GM12878 (cell line): ENCODE measurements around the gene CAMTA1. TPM values are rescaled to one million over a fixed set of nuclear protein-coding genes. Genes with fewer than 3 reads are reported as not detected.

ENCODE experiments used
- ATAC-seq: fragments of 200-7000 bp; cut with Tn5 transposase; 3 replicates; pipeline ENCODE4 v1.9.1; 2020; ENCODE audit warnings: mild to moderate bottlenecking, moderate library complexity
- BruUV-seq: library from RNA; stranded (reverse); fragments of 400-500 nt; replicated peaks from 2 replicates; lab custom pipeline; 2021; lab: Mats Ljungman, UMichigan
- CTCF ChIA-PET: fragments of 300-600 bp; sonication (Branson Sonifier 250); formaldehyde crosslinking; extraction: SDS; loops from one replicate; lab custom pipeline; 2021; ENCODE audit warnings: inconsistent platforms; lab: Yijun Ruan, JAX
- POLR2A ChIA-PET: fragments of 350-600 bp; formaldehyde crosslinking; extraction: SDS; loops from one replicate; lab custom pipeline; 2021; ENCODE audit warnings: inconsistent platforms; lab: Charles Lee
- RAD21 ChIA-PET: fragments of 300-600 bp; sonication (Branson Sonifier 250); formaldehyde crosslinking; loops from one replicate; lab custom pipeline; 2023; ENCODE audit warnings: antibody characterized with exemption; ENCODE audit not compliant: unreplicated experiment; lab: Charles Lee
- SMC1A ChIA-PET: fragments of 300-600 bp; sonication (Branson Sonifier 250); formaldehyde crosslinking; loops from one replicate; lab custom pipeline; 2023; ENCODE audit not compliant: unreplicated experiment, uncharacterized antibody; lab: Charles Lee
- DNase-seq: peaks from one replicate; pipeline ENCODE4 v3.0.0-alpha.2; 2011; ENCODE audit warnings: low read depth, low spot score
- FAIRE-seq: peaks from 3 replicates; lab custom pipeline; 2011; peaks lifted over from hg19 to GRCh38; lab: Jason Lieb, UNC
- H2AFZ ChIP-seq: 2 replicates; pipeline ENCODE4 v1.6.0; 2011; ENCODE audit warnings: low read depth, low read length, control low read depth; ENCODE audit not compliant: control insufficient read depth
- H3K27ac ChIP-seq: 2 replicates; pipeline ENCODE4 v1.5.1; 2011; ENCODE audit warnings: control low read depth; ENCODE audit not compliant: control insufficient read depth, insufficient read depth
- H3K27me3 ChIP-seq, 2 experiments: replicated peaks in 1 of 2; 2 replicates each; pipeline versions ENCODE4 v1.6.0 to v1.6.1; 2011; ENCODE audit warnings: low read length in 1 of 2; ENCODE audit not compliant: control insufficient read depth in 2 of 2, insufficient read depth in 2 of 2
- H3K36me3 ChIP-seq, 2 experiments: 2 replicates each; pipeline ENCODE4 v1.5.1; 2011; ENCODE audit warnings: low read length in 1 of 2; ENCODE audit not compliant: control insufficient read depth in 2 of 2, insufficient read depth in 2 of 2
- H3K4me1 ChIP-seq: 2 replicates; pipeline ENCODE4 v1.6.1; 2011; ENCODE audit warnings: mild to moderate bottlenecking, low read length, moderate library complexity, mixed read lengths; ENCODE audit not compliant: control insufficient read depth, insufficient read depth
- H3K4me2 ChIP-seq: 2 replicates; pipeline ENCODE4 v1.6.0; 2011; ENCODE audit warnings: control low read depth; ENCODE audit not compliant: control insufficient read depth, insufficient read depth
- H3K4me3 ChIP-seq: fragments of 200-600 bp; sonication (generic); 2 replicates; pipeline ENCODE4 v1.5.1; 2016
- H3K79me2 ChIP-seq: 2 replicates; pipeline ENCODE4 v1.6.0; 2011; ENCODE audit warnings: low read length; ENCODE audit not compliant: control insufficient read depth, insufficient read depth
- H3K9ac ChIP-seq: 2 replicates; pipeline ENCODE4 v1.8.0; 2011; ENCODE audit warnings: low read length, control low read depth, mixed read lengths; ENCODE audit not compliant: control insufficient read depth, insufficient read depth
- H3K9me3 ChIP-seq: replicated peaks from 3 replicates; pipeline ENCODE4 v1.5.1; 2011; ENCODE audit warnings: mild to moderate bottlenecking, low read length; ENCODE audit not compliant: control insufficient read depth, insufficient read depth
- H4K20me1 ChIP-seq: 2 replicates; pipeline ENCODE4 v1.6.0; 2011; ENCODE audit not compliant: control insufficient read depth, insufficient read depth
- CEBPB ChIP-seq, 2 experiments: fragments of 150-350 bp in 1 of 2; IDR thresholded peaks; 2 replicates each; pipeline ENCODE4 v1.6.1; 2012 to 2014; ENCODE audit warnings: low read depth in 2 of 2, low read length in 2 of 2, borderline replicate concordance in 1 of 2, inconsistent platforms in 1 of 2
- CREB1 ChIP-seq: IDR thresholded peaks from 2 replicates; pipeline ENCODE4 v1.6.1; 2012; ENCODE audit warnings: low read depth, mild to moderate bottlenecking, inconsistent platforms
- MEF2A ChIP-seq: IDR thresholded peaks from 2 replicates; pipeline ENCODE4 v1.6.1; 2011; ENCODE audit warnings: low read depth, mild to moderate bottlenecking, low read length, moderate library complexity; ENCODE audit not compliant: insufficient read depth
- MTA3 ChIP-seq: IDR thresholded peaks from 2 replicates; pipeline ENCODE4 v1.6.1; 2012; ENCODE audit warnings: low read length, inconsistent platforms, borderline replicate concordance
- SUZ12 ChIP-seq: fragments of 200-600 bp; sonication (generic); IDR thresholded peaks from one replicate; pipeline ENCODE4 v1.6.1; 2018; ENCODE audit warnings: antibody characterized with exemption, mild to moderate bottlenecking; ENCODE audit not compliant: unreplicated experiment
- TBL1XR1 ChIP-seq: IDR thresholded peaks from 2 replicates; pipeline ENCODE4 v1.6.1; 2012; ENCODE audit warnings: low read depth, low read length, improper control_type of control experiment
- TCF12 ChIP-seq: IDR thresholded peaks from 2 replicates; pipeline ENCODE4 v1.6.1; 2011; ENCODE audit warnings: low read depth, mild to moderate bottlenecking, low read length
- TCF3 ChIP-seq: IDR thresholded peaks from 2 replicates; pipeline ENCODE4 v1.6.1; 2012; ENCODE audit warnings: low read depth, mild to moderate bottlenecking, low read length, borderline replicate concordance; ENCODE audit not compliant: insufficient read depth
- ZNF217 ChIP-seq: fragments of 450-650 bp; IDR thresholded peaks from 2 replicates; pipeline ENCODE4 v1.6.1; 2017; ENCODE audit warnings: antibody characterized with exemption, mild to moderate bottlenecking
- ZNF24 ChIP-seq: fragments of 450-650 bp; IDR thresholded peaks from 2 replicates; pipeline ENCODE4 v1.6.1; 2017; ENCODE audit warnings: antibody characterized with exemption, mild to moderate bottlenecking
- ZNF622 ChIP-seq: fragments of 450-650 bp; IDR thresholded peaks from 2 replicates; pipeline ENCODE4 v1.6.1; 2017; ENCODE audit warnings: mild to moderate bottlenecking, inconsistent platforms
- WGBS: methylation state at CpG from one replicate; pipeline ENCODE4 v1.1.6; 2016; ENCODE audit warnings: low lambda C conversion rate; ENCODE audit not compliant: insufficient replicate concordance, insufficient coverage; ENCODE audit errors: missing lambda C conversion rate; 5-methylcytosine and 5-hydroxymethylcytosine counted together
- in situ Hi-C: fragments of 300-500 bp; cut with MboI; formaldehyde crosslinking; loops from 9 replicates; pipeline ENCODE4 v1.14.3; 2018; ENCODE audit warnings: mixed read lengths
- intact Hi-C: fragments of 100-400 bp; cut with micrococcal nuclease; formaldehyde crosslinking; loops from one replicate; pipeline ENCODE4 v1.14.2; 2022; ENCODE audit not compliant: unreplicated experiment
- polyA plus RNA-seq, 11 experiments: library from polyadenylated mRNA; depleted of rRNA in 4 of 11; unstranded in 6 of 11; stranded (reverse) in 5 of 11; fragments of >200 nt; fragmentation: Nextera tagmentation in 4 of 11; fragmentation: Illumina TruSeq in 1 of 11; extraction: Ambion mirVana in 4 of 11; extraction: Trizol in 1 of 11; gene quantifications; 1 replicate in 1 of 11; 2 replicates in 10 of 11; pipeline versions ENCODE4 v1.2.1 to v1.2.3, GENCODE V29; 2011 to 2016; ENCODE audit warnings: inconsistent platforms in 2 of 11, missing spikeins in 2 of 11, low read depth in 1 of 11
- total RNA-seq, 4 experiments: library from RNA; depleted of rRNA in 3 of 4; stranded (reverse); fragments of >200 nt in 3 of 4; fragmentation: Illumina TruSeq in 1 of 4; extraction: Trizol in 1 of 4; gene quantifications; 2 replicates each; pipeline versions ENCODE4 v1.2.1 to v1.2.3, GENCODE V29; 2013 to 2021
- TF ChIP-seq, protein P1 (sequence below): fragments of 450-650 bp; IDR thresholded peaks from 2 replicates; pipeline ENCODE4 v1.6.1; 2016; ENCODE audit warnings: mild to moderate bottlenecking, moderate library complexity, borderline replicate concordance
- TF ChIP-seq, protein P2 (sequence below): fragments of 450-650 bp; formaldehyde crosslinking; IDR thresholded peaks from 2 replicates; pipeline ENCODE4 v1.4.0; 2020; ENCODE audit warnings: mild to moderate bottlenecking, moderate library complexity

The CAMTA1 gene
- total and polyA plus RNA-seq, 10 of the 15 experiments (the other 5 are each of a cell fraction or from before 2014, with no cell fraction given): 37.7 to 148 (median 76.4) TPM

DNA sequence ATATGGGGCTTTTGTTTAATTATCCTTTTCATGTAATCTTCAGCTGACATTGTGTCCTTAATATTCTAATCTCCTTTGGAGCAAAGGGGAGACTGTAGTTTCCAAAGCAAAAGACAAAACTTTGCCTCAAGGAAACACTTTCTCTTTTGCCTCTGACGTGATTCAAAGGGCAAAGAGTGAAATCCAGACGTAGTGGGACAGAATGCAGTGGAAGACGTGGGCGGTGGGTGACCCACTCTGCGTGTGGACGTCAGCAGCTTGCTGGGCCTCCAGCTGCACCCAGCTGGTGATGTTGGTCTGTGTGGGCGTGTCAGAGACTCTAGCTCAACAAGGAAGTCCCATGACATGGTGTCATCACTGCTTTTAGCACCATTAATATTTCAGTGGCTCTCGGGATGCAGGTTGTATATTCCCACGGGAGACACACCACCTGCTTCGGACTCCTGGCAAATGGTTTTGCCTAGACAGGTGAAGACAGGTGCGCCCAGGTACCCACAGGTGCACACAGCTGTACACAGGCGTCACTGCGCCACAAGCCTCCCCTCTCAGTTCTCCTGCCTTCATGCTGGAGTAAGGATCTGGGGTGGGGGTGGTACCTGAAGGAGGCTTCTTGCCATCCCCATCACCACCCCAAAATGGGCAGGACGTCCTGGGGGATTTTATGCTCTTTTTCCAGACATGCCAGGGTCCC is 693.7 kb downstream of the CAMTA1 start (continued):
- peak; percentile 74 for TF ChIP-seq CREB1

DNA sequence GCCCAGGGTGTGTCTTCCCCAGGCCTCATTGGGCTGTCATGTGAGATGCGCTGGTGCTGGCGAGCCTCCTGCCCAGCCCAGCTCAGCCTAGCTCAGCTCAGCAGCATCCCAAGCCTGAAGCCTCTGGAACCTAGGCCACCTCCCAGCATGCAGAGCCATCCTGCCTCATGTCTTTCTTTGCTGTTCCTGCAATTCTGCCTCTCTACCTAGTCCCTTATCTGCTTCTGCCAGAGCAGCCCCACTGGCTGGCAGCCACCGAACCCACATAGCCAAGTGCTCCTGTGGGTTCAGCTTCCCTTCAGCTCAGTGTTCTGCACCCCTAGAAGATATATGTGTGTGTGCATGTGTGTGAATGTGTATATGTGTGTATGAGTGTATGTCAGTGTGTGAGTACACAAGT is 694.3 kb downstream of the CAMTA1 start:
- intact Hi-C loops (no loop called here), in situ Hi-C loops (no loop called here)
- TF ChIP-seq CEBPB (IDR thresholded peaks at IDR 0.05; ENCODE audit: borderline replicate concordance in 1 of 2, low read depth in 2 of 2, low read length in 2 of 2) (no peak), TBL1XR1 (no peak), ZNF622 (no peak), ZNF217 (no peak), TCF12 (no peak), SUZ12 (no peak), MTA3 (no peak), ZNF24 (no peak), TCF3 (no peak), MEF2A (no peak)
- TF ChIP-seq, protein P1, sequence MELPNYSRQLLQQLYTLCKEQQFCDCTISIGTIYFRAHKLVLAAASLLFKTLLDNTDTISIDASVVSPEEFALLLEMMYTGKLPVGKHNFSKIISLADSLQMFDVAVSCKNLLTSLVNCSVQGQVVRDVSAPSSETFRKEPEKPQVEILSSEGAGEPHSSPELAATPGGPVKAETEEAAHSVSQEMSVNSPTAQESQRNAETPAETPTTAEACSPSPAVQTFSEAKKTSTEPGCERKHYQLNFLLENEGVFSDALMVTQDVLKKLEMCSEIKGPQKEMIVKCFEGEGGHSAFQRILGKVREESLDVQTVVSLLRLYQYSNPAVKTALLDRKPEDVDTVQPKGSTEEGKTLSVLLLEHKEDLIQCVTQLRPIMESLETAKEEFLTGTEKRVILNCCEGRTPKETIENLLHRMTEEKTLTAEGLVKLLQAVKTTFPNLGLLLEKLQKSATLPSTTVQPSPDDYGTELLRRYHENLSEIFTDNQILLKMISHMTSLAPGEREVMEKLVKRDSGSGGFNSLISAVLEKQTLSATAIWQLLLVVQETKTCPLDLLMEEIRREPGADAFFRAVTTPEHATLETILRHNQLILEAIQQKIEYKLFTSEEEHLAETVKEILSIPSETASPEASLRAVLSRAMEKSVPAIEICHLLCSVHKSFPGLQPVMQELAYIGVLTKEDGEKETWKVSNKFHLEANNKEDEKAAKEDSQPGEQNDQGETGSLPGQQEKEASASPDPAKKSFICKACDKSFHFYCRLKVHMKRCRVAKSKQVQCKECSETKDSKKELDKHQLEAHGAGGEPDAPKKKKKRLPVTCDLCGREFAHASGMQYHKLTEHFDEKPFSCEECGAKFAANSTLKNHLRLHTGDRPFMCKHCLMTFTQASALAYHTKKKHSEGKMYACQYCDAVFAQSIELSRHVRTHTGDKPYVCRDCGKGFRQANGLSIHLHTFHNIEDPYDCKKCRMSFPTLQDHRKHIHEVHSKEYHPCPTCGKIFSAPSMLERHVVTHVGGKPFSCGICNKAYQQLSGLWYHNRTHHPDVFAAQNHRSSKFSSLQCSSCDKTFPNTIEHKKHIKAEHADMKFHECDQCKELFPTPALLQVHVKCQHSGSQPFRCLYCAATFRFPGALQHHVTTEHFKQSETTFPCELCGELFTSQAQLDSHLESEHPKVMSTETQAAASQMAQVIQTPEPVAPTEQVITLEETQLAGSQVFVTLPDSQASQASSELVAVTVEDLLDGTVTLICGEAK: no peak
- TF ChIP-seq, protein P2, sequence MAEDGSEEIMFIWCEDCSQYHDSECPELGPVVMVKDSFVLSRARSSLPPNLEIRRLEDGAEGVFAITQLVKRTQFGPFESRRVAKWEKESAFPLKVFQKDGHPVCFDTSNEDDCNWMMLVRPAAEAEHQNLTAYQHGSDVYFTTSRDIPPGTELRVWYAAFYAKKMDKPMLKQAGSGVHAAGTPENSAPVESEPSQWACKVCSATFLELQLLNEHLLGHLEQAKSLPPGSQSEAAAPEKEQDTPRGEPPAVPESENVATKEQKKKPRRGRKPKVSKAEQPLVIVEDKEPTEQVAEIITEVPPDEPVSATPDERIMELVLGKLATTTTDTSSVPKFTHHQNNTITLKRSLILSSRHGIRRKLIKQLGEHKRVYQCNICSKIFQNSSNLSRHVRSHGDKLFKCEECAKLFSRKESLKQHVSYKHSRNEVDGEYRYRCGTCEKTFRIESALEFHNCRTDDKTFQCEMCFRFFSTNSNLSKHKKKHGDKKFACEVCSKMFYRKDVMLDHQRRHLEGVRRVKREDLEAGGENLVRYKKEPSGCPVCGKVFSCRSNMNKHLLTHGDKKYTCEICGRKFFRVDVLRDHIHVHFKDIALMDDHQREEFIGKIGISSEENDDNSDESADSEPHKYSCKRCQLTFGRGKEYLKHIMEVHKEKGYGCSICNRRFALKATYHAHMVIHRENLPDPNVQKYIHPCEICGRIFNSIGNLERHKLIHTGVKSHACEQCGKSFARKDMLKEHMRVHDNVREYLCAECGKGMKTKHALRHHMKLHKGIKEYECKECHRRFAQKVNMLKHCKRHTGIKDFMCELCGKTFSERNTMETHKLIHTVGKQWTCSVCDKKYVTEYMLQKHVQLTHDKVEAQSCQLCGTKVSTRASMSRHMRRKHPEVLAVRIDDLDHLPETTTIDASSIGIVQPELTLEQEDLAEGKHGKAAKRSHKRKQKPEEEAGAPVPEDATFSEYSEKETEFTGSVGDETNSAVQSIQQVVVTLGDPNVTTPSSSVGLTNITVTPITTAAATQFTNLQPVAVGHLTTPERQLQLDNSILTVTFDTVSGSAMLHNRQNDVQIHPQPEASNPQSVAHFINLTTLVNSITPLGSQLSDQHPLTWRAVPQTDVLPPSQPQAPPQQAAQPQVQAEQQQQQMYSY (CRISPR knock-in tag): no peak
- no peak overlapping the region for H3K4me2 ChIP-seq
- H3K79me2 ChIP-seq: no peaks in the 10 kb centered on the region
- ChIA-PET POLR2A (no interaction called here), CTCF (no interaction called here), RAD21 (no interaction called here), SMC1A (no interaction called here)
- no peaks in the 10 kb centered on the region for H4K20me1 ChIP-seq
- no peak for DNase-seq
- no peaks in the 10 kb centered on the region for H3K4me1 ChIP-seq
- H3K27me3 ChIP-seq: peaks cover 0 to 3% of the 10 kb centered on the region in 2 experiments; a peak in 2 of 4 replicates
- no peak for ATAC-seq
- no peak overlapping the region for H3K27ac ChIP-seq
- no peak overlapping the region for H3K9ac ChIP-seq
- H2AFZ ChIP-seq: no peak overlapping the region
- H3K9me3 ChIP-seq: no peaks in the 10 kb centered on the region; the same call in 2 of the 3 replicates
- 48% methylated on average over 3 of the region's 3 CpGs for WGBS
- BruUV-seq: no TSS peak
- no peaks in the 10 kb centered on the region for H3K36me3 ChIP-seq
- no peak overlapping the region for H3K4me3 ChIP-seq
- no peak for FAIRE-seq
